Muscle of leg (tissue), 11 donors: ENCODE results near the gene AKR1D1. TPM values are rescaled to one million over a fixed set of nuclear protein-coding genes. Genes with fewer than 3 reads are reported as not detected.

Experiments
- DNase-seq: peaks from one replicate; pipeline ENCODE4 v3.0.0; 2013
- H3K27ac ChIP-seq: one replicate; pipeline ENCODE4 v1.5.1; 2013; ENCODE audit warnings: mild to moderate bottlenecking, low read length, control low read depth
- H3K27me3 ChIP-seq: one replicate; pipeline ENCODE4 v1.6.1; 2013; ENCODE audit warnings: low read length; ENCODE audit not compliant: control insufficient read depth, insufficient read depth
- H3K36me3 ChIP-seq: one replicate; pipeline ENCODE4 v1.6.1; 2013; ENCODE audit warnings: low read length; ENCODE audit not compliant: control insufficient read depth, insufficient read depth
- H3K4me1 ChIP-seq: one replicate; pipeline ENCODE4 v1.6.1; 2013; ENCODE audit warnings: low read length; ENCODE audit not compliant: control insufficient read depth, insufficient read depth
- H3K4me3 ChIP-seq: one replicate; pipeline ENCODE4 v1.5.1; 2013; ENCODE audit warnings: low read length, control low read depth
- H3K9me3 ChIP-seq: replicated peaks from 2 replicates; pipeline ENCODE4 v1.6.1; 2013; ENCODE audit warnings: low read depth, low read length; ENCODE audit not compliant: control insufficient read depth
- WGBS: methylation state at CpG from one replicate; pipeline ENCODE4 v1.1.5; 2013; ENCODE audit warnings: missing lambda C conversion rate; ENCODE audit not compliant: insufficient coverage; 5-methylcytosine and 5-hydroxymethylcytosine counted together
- polyA plus RNA-seq, 8 donors: library from polyadenylated mRNA; unstranded; fragments of 120-200 nt; gene quantifications; one replicate each; pipeline versions ENCODE4 v1.2.1 to v1.2.3, GENCODE V29; 2013; ENCODE audit warnings: inconsistent platforms in 1 of 8, low replicate concordance in 1 of 8; ENCODE audit not compliant: insufficient read length in 8 of 8, insufficient read depth in 1 of 8
- total RNA-seq: library from RNA; stranded (reverse); fragments of 120-200 nt; gene quantifications from one replicate; pipeline ENCODE4 v1.2.4, GENCODE V29; 2013

AKR1D1 gene
- total and polyA plus RNA-seq, 9 donors = 0.13 to 0.30 (median 0.15) TPM; not detected in 6

DNA sequence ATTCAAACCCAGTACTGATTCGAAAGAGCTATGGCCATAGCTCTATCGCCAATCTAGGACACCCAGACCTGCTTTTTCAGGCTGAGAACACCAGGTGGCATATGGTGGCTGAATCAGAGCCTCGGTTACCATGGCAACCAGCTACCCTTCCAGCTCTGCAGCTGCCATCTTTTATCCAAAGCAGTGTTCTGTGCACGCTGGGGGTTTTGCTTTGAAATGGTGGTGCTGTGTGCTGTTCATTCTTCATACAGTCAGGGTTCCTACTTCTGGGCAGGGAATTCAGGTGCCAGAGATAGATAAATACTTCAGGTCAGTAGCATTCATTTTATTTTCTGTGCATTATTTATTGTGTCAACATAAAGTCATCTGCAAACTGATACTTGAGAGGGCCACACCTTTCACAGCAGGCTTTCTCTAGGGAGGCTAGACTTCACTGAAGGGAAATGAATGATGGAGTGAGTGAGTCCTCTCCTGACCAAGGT lies 85.4 kb downstream of the AKR1D1 start:
- peaks cover 3% of the 10 kb centered on the region for H3K4me1 ChIP-seq
- no peaks in the 10 kb centered on the region for H3K36me3 ChIP-seq
- DNase-seq = peak; percentile 90
- H3K27me3 ChIP-seq = no peaks in the 10 kb centered on the region
- no peak overlapping the region for H3K4me3 ChIP-seq
- peaks cover 10% of the 10 kb centered on the region for H3K9me3 ChIP-seq
- H3K27ac ChIP-seq = no peak overlapping the region
- 17% methylated on average over 1 of the region's 4 CpGs for WGBS

DNA sequence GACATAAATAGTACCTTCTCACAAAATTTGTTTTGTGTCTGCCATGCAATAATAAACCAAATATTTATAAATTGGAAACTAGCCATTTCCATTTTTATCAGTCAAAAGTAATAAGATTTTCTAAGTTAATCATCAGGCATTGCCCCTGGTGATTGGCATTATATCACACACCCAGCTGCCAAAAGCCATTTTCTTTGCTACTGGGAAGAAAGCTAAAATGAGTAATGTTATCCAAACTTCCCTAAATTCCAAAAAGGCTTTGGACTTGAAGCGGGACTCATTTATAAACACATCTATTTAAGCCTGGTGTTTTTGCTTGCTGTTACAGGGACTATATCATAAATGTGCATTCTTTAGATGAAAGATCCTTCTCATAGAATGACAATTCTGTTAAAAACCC lies 86.0 kb downstream of the AKR1D1 start:
- DNase-seq = no peak
- H3K9me3 ChIP-seq = peaks cover 10% of the 10 kb centered on the region
- WGBS = no CpG with 5 or more reads among the region's 1 CpG

DNA sequence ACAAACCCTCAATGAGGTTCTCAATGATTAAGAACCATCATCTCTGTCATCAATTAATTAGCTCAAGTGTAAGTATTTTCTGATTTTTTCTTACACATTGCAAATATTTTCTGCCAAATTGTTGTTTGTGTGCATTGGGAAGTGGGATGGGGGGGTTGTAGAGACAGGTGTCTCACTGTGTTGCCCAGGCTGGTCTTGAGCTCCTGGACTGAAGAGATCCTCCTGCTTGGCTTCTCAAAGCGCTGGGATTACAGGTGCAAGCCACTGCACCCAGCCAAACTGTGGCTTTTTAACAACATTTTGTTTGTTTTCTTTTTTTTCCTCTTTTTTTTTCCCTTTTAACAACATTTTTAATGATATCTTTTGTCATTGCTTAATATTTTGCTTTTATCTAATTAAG lies 87.5 kb downstream of the AKR1D1 start:
- no peak for DNase-seq
- H3K9me3 ChIP-seq = peaks cover 10% of the 10 kb centered on the region
- peaks cover 3% of the 10 kb centered on the region for H3K4me1 ChIP-seq
- WGBS = 88% methylated on average over 1 of the region's 1 CpG
- no peaks in the 10 kb centered on the region for H3K36me3 ChIP-seq
- no peaks in the 10 kb centered on the region for H3K27me3 ChIP-seq
- no peak overlapping the region for H3K27ac ChIP-seq
- no peak overlapping the region for H3K4me3 ChIP-seq

More for the DNA sequence above, 86.0 kb downstream of the AKR1D1 start:
- Histone ChIP-seq H3K27ac (no peak overlapping the region), H3K4me1 (peaks cover 3% of the 10 kb centered on the region), H3K36me3 (no peaks in the 10 kb centered on the region), H3K4me3 (no peak overlapping the region), H3K27me3 (no peaks in the 10 kb centered on the region)

GRCh38 chr7:138164804-138165203 lies 88.5 kb downstream of the AKR1D1 start:
- no peak overlapping the region for H3K27ac ChIP-seq
- H3K4me3 ChIP-seq = no peak overlapping the region
- no peaks in the 10 kb centered on the region for H3K36me3 ChIP-seq
- peaks cover 10% of the 10 kb centered on the region for H3K9me3 ChIP-seq
- H3K4me1 ChIP-seq = peaks cover 3% of the 10 kb centered on the region
- WGBS = 100% methylated on average over 1 of the region's 3 CpGs
- no peak for DNase-seq
- H3K27me3 ChIP-seq = no peaks in the 10 kb centered on the region

DNA sequence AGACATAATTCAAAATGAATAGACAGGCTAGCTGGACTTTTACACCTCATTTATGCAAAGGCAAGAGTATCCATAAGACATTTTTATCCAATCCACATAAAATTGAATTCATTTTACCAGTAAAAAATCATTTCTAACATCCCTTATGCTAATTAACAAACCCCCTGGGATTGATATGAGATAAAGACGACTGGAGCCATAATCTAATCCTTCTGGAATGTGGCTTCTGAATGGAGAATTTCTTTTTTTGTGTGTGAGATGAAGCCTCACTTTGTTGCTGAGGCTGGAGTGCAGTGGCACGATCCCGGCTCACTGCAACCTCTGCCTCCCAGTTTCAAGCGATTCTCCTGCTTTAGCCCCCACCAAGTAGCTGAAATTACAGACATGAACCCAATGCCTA lies 90.4 kb downstream of the AKR1D1 start:
- no peak overlapping the region for H3K27ac ChIP-seq
- peaks cover 10% of the 10 kb centered on the region for H3K9me3 ChIP-seq
- H3K27me3 ChIP-seq = no peaks in the 10 kb centered on the region
- no peak overlapping the region for H3K4me3 ChIP-seq
- no peak for DNase-seq
- WGBS = 82% methylated on average over 3 of the region's 4 CpGs
- H3K36me3 ChIP-seq = no peaks in the 10 kb centered on the region
- peaks cover 2% of the 10 kb centered on the region for H3K4me1 ChIP-seq

DNA sequence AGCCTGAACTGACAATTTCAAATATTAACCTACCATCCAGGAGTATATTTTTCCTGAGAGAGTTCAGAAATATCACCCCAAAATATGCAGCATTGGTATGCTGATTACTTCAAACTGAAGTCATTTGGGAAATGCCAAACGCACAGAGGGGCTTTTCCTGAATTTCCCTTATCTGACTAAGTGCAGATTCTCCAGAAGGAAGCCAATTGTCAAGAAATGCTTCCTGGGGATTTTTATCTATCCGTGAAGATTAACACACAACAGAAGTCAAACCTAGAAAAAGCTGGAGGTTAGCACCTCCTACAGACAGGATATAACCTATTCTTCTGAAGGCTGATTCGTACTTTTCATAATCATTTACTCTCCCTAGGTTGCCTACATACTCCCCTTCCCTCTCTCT lies 91.0 kb downstream of the AKR1D1 start:
- no peak for DNase-seq
- H3K4me3 ChIP-seq = no peak overlapping the region
- WGBS = no CpG with 5 or more reads among the region's 3 CpGs
- no peaks in the 10 kb centered on the region for H3K4me1 ChIP-seq
- H3K27me3 ChIP-seq = no peaks in the 10 kb centered on the region
- no peak overlapping the region for H3K27ac ChIP-seq
- H3K9me3 ChIP-seq = peaks cover 10% of the 10 kb centered on the region
- H3K36me3 ChIP-seq = no peaks in the 10 kb centered on the region

DNA sequence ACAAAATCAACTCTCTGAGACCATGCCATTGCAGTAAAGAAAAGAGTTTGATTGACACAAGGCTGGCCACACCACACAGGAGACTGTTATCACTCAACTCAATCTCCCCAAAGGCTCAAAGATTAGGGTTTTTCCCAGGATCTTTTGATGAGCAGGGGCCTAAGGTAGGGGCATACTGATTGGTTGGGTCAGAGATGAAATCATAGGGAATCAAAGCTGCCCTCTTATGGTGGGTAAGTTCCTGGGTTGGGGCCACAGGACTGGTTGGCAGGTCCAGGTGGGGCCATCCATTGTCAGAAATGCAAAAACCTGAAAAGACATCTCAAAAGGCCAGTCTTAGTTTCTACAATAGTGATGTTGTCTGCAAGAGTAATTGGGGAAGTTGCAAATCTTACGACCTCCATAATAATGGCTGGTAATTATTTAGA lies 91.6 kb downstream of the AKR1D1 start:
- no peaks in the 10 kb centered on the region for H3K4me1 ChIP-seq
- no CpG with 5 or more reads among the region's 1 CpG for WGBS
- H3K9me3 ChIP-seq = peaks cover 10% of the 10 kb centered on the region
- no peak for DNase-seq
- no peaks in the 10 kb centered on the region for H3K36me3 ChIP-seq
- no peak overlapping the region for H3K27ac ChIP-seq
- H3K4me3 ChIP-seq = no peak overlapping the region
- H3K27me3 ChIP-seq = no peaks in the 10 kb centered on the region

Other genes starting within 250 kb of the AKR1D1 start
- 1.4 TPM for gene DGKI, start 229.5 kb upstream of the AKR1D1 start, total RNA-seq
- gene DGKI, start 229.5 kb upstream of the AKR1D1 start, polyA plus RNA-seq = under 1 TPM; 0.52 to 0.99 (median 0.70) TPM
- 15.4 TPM for gene CREB3L2, start 74.4 kb upstream of the AKR1D1 start, total RNA-seq
- gene CREB3L2, start 74.4 kb upstream of the AKR1D1 start, polyA plus RNA-seq = 10 to 100 TPM; 25.8 to 48.9 (median 33.2) TPM